HepG2 (cell line): ENCODE results near the gene SQSTM1. TPM values are rescaled to one million over a fixed set of nuclear protein-coding genes. Genes with fewer than 3 reads are reported as not detected.

ENCODE experiments used
- ATAC-seq: fragments of 200-7000 bp; cut with Tn5 transposase; 3 replicates; pipeline ENCODE4 v1.9.1; 2020; ENCODE audit warnings: mild to moderate bottlenecking, moderate library complexity
- BruUV-seq: library from RNA; stranded (reverse); fragments of 400-500 nt; replicated peaks from 2 replicates; lab custom pipeline; 2021; lab: Mats Ljungman, UMichigan
- CTCF ChIA-PET: fragments of 300-600 bp; formaldehyde crosslinking; extraction: SDS; loops from one replicate; lab custom pipeline; 2021; ENCODE audit warnings: low total read pairs, inconsistent platforms, low intra/inter-chr PET ratio; lab: Yijun Ruan, JAX
- POLR2A ChIA-PET: fragments of 350-600 bp; sonication (Branson Sonifier 250); formaldehyde crosslinking; loops from one replicate; lab custom pipeline; 2020; ENCODE audit warnings: antibody characterized with exemption, inconsistent platforms; lab: Yijun Ruan, JAX
- DNase-seq: peaks from one replicate; pipeline ENCODE4 v3.0.0-alpha.2; 2015; ENCODE audit warnings: low spot score
- FAIRE-seq: peaks from 3 replicates; lab custom pipeline; 2011; peaks lifted over from hg19 to GRCh38; lab: Jason Lieb, UNC
- H2AFZ ChIP-seq: one replicate; pipeline ENCODE4 v1.6.1; 2011; ENCODE audit warnings: low read length, inconsistent platforms
- H3K27ac ChIP-seq: fragments of 300-600 bp; 3 replicates; pipeline ENCODE4 v1.8.0; 2011; ENCODE audit warnings: mixed run types, mild to moderate bottlenecking, mixed read lengths, low read length, inconsistent platforms; ENCODE audit not compliant: insufficient read depth; ENCODE audit errors: extremely low read length
- H3K27me3 ChIP-seq, 2 experiments: fragments of 200-600 bp in 1 of 2; 2 replicates in 1 of 2; 3 replicates in 1 of 2; pipeline versions ENCODE4 v1.6.0 to v1.8.0; 2011; ENCODE audit warnings: low read length in 2 of 2, mild to moderate bottlenecking in 2 of 2, moderate library complexity in 2 of 2, inconsistent platforms in 1 of 2; ENCODE audit not compliant: insufficient read depth in 2 of 2, control insufficient read depth in 1 of 2
- H3K36me3 ChIP-seq, 2 experiments: fragments of 200-600 bp in 1 of 2; replicated peaks in 1 of 2; 2 replicates in 1 of 2; 3 replicates in 1 of 2; pipeline versions ENCODE4 v1.5.1 to v1.8.0; 2011; ENCODE audit warnings: low read length in 2 of 2, inconsistent platforms in 1 of 2; ENCODE audit not compliant: insufficient read depth in 2 of 2, control insufficient read depth in 1 of 2
- H3K4me1 ChIP-seq: 2 replicates; pipeline ENCODE4 v1.5.1; 2012; ENCODE audit warnings: low read length, inconsistent platforms; ENCODE audit not compliant: insufficient read depth
- H3K4me2 ChIP-seq: 2 replicates; pipeline ENCODE4 v1.6.0; 2011; ENCODE audit warnings: low read depth, low read length, inconsistent platforms
- H3K4me3 ChIP-seq, 3 experiments: fragments of 200-600 bp in 1 of 3; sonication (generic), shearing (Covaris generic) in 1 of 3; replicated peaks in 1 of 3; 2 replicates each; pipeline ENCODE4 v1.5.1; 2011 to 2016; ENCODE audit warnings: low read length in 3 of 3, inconsistent platforms in 2 of 3, low read depth in 2 of 3, mild to moderate bottlenecking in 2 of 3, control low read depth in 1 of 3, mixed read lengths in 1 of 3; ENCODE audit not compliant: insufficient read depth in 1 of 3
- H3K79me2 ChIP-seq: one replicate; pipeline ENCODE4 v1.6.1; 2011; ENCODE audit warnings: low read length, inconsistent platforms; ENCODE audit not compliant: insufficient read depth
- H3K9ac ChIP-seq: 2 replicates; pipeline ENCODE4 v1.6.0; 2011; ENCODE audit warnings: mild to moderate bottlenecking, low read depth, low read length, inconsistent platforms; ENCODE audit not compliant: insufficient read depth
- H3K9me3 ChIP-seq: 2 replicates; pipeline ENCODE4 v1.5.1; 2012; ENCODE audit warnings: mild to moderate bottlenecking, low read length
- H4K20me1 ChIP-seq: 2 replicates; pipeline ENCODE4 v1.6.0; 2011; ENCODE audit warnings: inconsistent platforms, mild to moderate bottlenecking, low read length, moderate library complexity; ENCODE audit not compliant: insufficient read depth
- CEBPG ChIP-seq: IDR thresholded peaks from 2 replicates; pipeline ENCODE4 v1.6.1; 2016
- DNMT3B ChIP-seq: conservative IDR thresholded peaks from 2 replicates; pipeline ENCODE4 v1.6.1; 2016; ENCODE audit warnings: missing biosample characterization, control low read depth
- KMT2B ChIP-seq: IDR thresholded peaks from 2 replicates; pipeline ENCODE4 v1.6.1; 2016; ENCODE audit warnings: missing genetic modification reagents, missing compliant biosample characterization
- PCBP2 ChIP-seq: fragments of 200-400 bp; formaldehyde crosslinking; optimal IDR thresholded peaks from 2 replicates; pipeline ENCODE3; 2018; ENCODE audit warnings: low read length, low read depth; ENCODE audit not compliant: poor library complexity, severe bottlenecking
- RBFOX2 ChIP-seq: fragments of 200-400 bp; formaldehyde crosslinking; IDR thresholded peaks from 2 replicates; pipeline ENCODE4 v1.6.1; 2017; ENCODE audit warnings: low read depth, mild to moderate bottlenecking, low read length
- ZNF280D ChIP-seq: sonication (generic); formaldehyde crosslinking; IDR thresholded peaks from 2 replicates; pipeline ENCODE4 v1.5.1; 2020; ENCODE audit warnings: mild to moderate bottlenecking, missing genetic modification reagents
- ZNF639 ChIP-seq: conservative IDR thresholded peaks from 2 replicates; pipeline ENCODE4 v1.6.1; 2018; ENCODE audit warnings: missing genetic modification reagents
- ZNF75D ChIP-seq: sonication (generic); formaldehyde crosslinking; IDR thresholded peaks from 2 replicates; pipeline ENCODE4 v1.8.1; 2023; ENCODE audit warnings: missing genetic modification reagents, mild to moderate bottlenecking, borderline replicate concordance
- WGBS: methylation state at CpG from one replicate; pipeline ENCODE4 v1.1.6; 2017; ENCODE audit warnings: low lambda C conversion rate; 5-methylcytosine and 5-hydroxymethylcytosine counted together
- in situ Hi-C: cut with HindIII; loops from 2 replicates; pipeline ENCODE4 v1.10.0; 2017; ENCODE audit warnings: low pct_unique_long_range_greater_than_20kb; ENCODE audit not compliant: extremely low pct_ligation_motif_present
- intact Hi-C: fragments of 100-400 bp; cut with micrococcal nuclease; formaldehyde crosslinking; loops from one replicate; pipeline ENCODE4 v1.10.0; 2022; ENCODE audit not compliant: unreplicated experiment
- polyA plus RNA-seq, 8 experiments: library from polyadenylated mRNA; depleted of rRNA in 3 of 8; stranded (reverse) in 7 of 8; unstranded in 1 of 8; fragments of >200 nt; fragmentation: Illumina TruSeq in 4 of 8; extraction: Trizol in 4 of 8; gene quantifications; 2 replicates each; pipeline versions ENCODE4 v1.2.1 to v1.2.3, GENCODE V29; 2011 to 2016; ENCODE audit warnings: low read depth in 4 of 8, missing spikeins in 1 of 8, mixed read lengths in 1 of 8; ENCODE audit not compliant: insufficient read depth in 1 of 8
- total RNA-seq, 5 experiments: library from RNA; depleted of rRNA; stranded (reverse); fragments of >200 nt; fragmentation: Illumina TruSeq; extraction: Trizol; gene quantifications; 2 replicates each; pipeline ENCODE4 v1.2.3, GENCODE V29; 2016; ENCODE audit warnings: low read depth in 1 of 5

SQSTM1 gene
- total and polyA plus RNA-seq, 2 of the 13 experiments (the other 11 are each of a cell fraction or from before 2014, with no cell fraction given): 90.9 to 160 TPM

- Histone ChIP-seq H3K9ac (no peak overlapping the region), H2AFZ (no peak overlapping the region), H3K9me3 (no peaks in the 10 kb centered on the region), H3K4me2 (no peak overlapping the region), H3K79me2 (peaks cover 17% of the 10 kb centered on the region), H3K27me3 (no peaks in the 10 kb centered on the region), H3K36me3 (peaks cover 28 to 43% of the 10 kb centered on the region in 2 experiments; a peak in 4 of 5 replicates), H4K20me1 (peaks cover 20% of the 10 kb centered on the region; the same call in 1 of the 2 replicates), H3K4me3 (no peak overlapping the region), H3K27ac (no peak overlapping the region), H3K4me1 (peaks cover 42% of the 10 kb centered on the region)
- whole genome bisulfite sequencing: 97% methylated on average over 21 of the region's 21 CpGs
- in situ Hi-C loops (no loop called here), intact Hi-C loops (no loop called here)
- no peak for DNase-seq
- FAIRE-seq: no peak
- ChIA-PET CTCF (no interaction called here), POLR2A (interaction anchor here (1.1 kb wide), 1 partner anchor 25 kb away, joined by 4 read pairs; no protein-coding TSS in a partner anchor)
- no TSS peak for BruUV-seq
- TF ChIP-seq PCBP2: no peak
- no peak for TF ChIP-seq DNMT3B
- TF ChIP-seq KMT2B (CRISPR knock-in tag): no peak
- TF ChIP-seq CEBPG (CRISPR knock-in tag): no peak
- TF ChIP-seq RBFOX2: peak; percentile 44; the same call in 1 of the 2 replicates
- no peak for TF ChIP-seq ZNF280D (CRISPR knock-in tag)
- no peak for TF ChIP-seq ZNF75D
- no peak for TF ChIP-seq ZNF639 (CRISPR knock-in tag)
- no peak for ATAC-seq
These were observed 20.5 kb upstream of the SQSTM1 start for GRCh38 chr5:179800071-179800695.
